ENCODE results near the gene TPPP.
"Not testable (repeated sequence)": the region's sequence is repeated elsewhere in the genome, so short reads cannot be mapped to it uniquely, and the experiment has no call there.

The TPPP gene

GRCh38 chr5:716740-717139 is 23.6 kb upstream of the TPPP start:
- WGBS, 2 experiments, result 94% methylated on average over 4 of the region's 4 CpGs
- H3K27me3 ChIP-seq (ENCODE audit: control insufficient read depth, insufficient read depth, low read length, poor library complexity, severe bottlenecking), result not testable (repeated sequence)

GRCh38 chr5:715636-716035 is 22.5 kb upstream of the TPPP start:
- not testable (repeated sequence) for H3K4me1 ChIP-seq (ENCODE audit: control insufficient read depth, insufficient read depth, low read length); H3K27me3 ChIP-seq (ENCODE audit: control insufficient read depth, insufficient read depth, low read length, poor library complexity, severe bottlenecking); H3K36me3 ChIP-seq (ENCODE audit: control insufficient read depth, insufficient read depth, low read length); H3K27ac ChIP-seq (ENCODE audit: insufficient read depth, low read depth, low read length, poor library complexity, severe bottlenecking); H3K9me3 ChIP-seq (ENCODE audit: control insufficient read depth, low read length); H3K4me3 ChIP-seq (ENCODE audit: insufficient read depth, low read depth, low read length)
- WGBS, 2 experiments, result 88 to 92% methylated on average over 3 of the region's 4 CpGs

More at GRCh38 chr5:716740-717139, 23.6 kb upstream of the TPPP start:
- not testable (repeated sequence) for H3K4me1 ChIP-seq (ENCODE audit: control insufficient read depth, insufficient read depth, low read length); H3K4me3 ChIP-seq (ENCODE audit: insufficient read depth, low read depth, low read length); H3K36me3 ChIP-seq (ENCODE audit: control insufficient read depth, insufficient read depth, low read length); H3K9me3 ChIP-seq (ENCODE audit: control insufficient read depth, low read length); H3K27ac ChIP-seq (ENCODE audit: insufficient read depth, low read depth, low read length, poor library complexity, severe bottlenecking)

GRCh38 chr5:714215-715118 is 21.3 kb upstream of the TPPP start:
- H3K27ac ChIP-seq (ENCODE audit: insufficient read depth, low read depth, low read length, poor library complexity, severe bottlenecking); H3K27me3 ChIP-seq (ENCODE audit: control insufficient read depth, insufficient read depth, low read length, poor library complexity, severe bottlenecking); H3K4me1 ChIP-seq (ENCODE audit: control insufficient read depth, insufficient read depth, low read length); H3K9me3 ChIP-seq (ENCODE audit: control insufficient read depth, low read length); H3K4me3 ChIP-seq (ENCODE audit: insufficient read depth, low read depth, low read length); H3K36me3 ChIP-seq (ENCODE audit: control insufficient read depth, insufficient read depth, low read length): not testable (repeated sequence)
- WGBS, 2 experiments, result 0% methylated on average over 1 of the region's 8 CpGs; no CpG with 5 or more reads in 1 of the 2 experiments

DNA sequence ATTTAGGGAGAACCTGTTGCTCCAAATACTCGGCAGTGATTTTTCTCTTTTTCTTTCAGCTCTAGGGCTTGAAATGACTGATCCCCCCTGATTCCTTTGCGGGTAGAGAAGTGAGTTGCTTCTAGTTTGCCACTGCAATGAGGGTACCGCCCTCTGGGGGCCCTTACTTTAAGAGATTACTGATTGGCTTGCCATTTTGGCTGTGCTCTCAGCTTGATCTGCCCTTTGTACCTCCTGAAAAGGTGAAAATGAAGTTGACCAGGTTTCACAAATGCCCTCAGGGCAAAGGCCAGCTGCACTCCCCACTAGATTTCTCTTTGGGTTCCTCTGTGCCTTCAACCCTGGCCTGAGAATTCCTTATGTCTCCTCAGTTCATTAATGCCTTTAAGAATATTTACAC is 20.5 kb upstream of the TPPP start:
- H3K4me1 ChIP-seq (ENCODE audit: control insufficient read depth, insufficient read depth, low read length); H3K4me3 ChIP-seq (ENCODE audit: insufficient read depth, low read depth, low read length); H3K9me3 ChIP-seq (ENCODE audit: control insufficient read depth, low read length); H3K36me3 ChIP-seq (ENCODE audit: control insufficient read depth, insufficient read depth, low read length); H3K27me3 ChIP-seq (ENCODE audit: control insufficient read depth, insufficient read depth, low read length, poor library complexity, severe bottlenecking); H3K27ac ChIP-seq (ENCODE audit: insufficient read depth, low read depth, low read length, poor library complexity, severe bottlenecking): not testable (repeated sequence)
- 26 to 62% methylated on average over 2 of the region's 3 CpGs for WGBS, 2 experiments

DNA sequence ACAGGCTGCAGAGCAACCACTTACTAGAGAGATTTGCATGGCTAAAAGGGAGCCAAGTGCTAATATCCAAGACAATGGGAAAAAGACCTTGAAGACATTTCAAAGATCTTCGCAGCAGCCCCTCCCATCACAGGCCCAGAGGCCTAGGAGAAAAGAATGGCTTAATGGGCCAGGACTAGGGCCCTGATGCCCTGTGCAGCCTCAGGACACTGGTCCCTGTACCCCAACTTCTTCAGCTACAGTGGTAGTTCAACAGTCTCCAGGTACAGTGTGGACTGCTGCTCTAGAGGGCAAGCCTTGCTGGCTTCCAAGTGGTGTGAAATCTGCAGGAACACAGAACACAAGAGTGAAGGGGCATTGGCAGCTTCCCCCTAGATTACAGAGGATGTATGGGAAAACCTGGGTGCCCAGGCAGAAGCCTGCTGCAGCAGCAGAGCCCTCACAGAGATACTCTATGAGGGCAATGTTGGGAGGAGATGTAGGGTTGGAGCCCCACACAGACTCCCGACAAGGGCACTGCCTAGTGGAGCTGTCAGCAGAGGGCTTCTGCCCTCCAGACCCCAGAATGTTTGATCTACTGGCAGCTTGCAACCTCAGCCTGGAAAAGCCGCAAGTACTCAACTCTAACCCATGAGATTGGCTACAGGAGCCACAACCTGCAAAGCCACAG is 15.8 kb upstream of the TPPP start:
- H3K36me3 ChIP-seq (ENCODE audit: control insufficient read depth, insufficient read depth, low read length); H3K27ac ChIP-seq (ENCODE audit: insufficient read depth, low read depth, low read length, poor library complexity, severe bottlenecking); H3K4me3 ChIP-seq (ENCODE audit: insufficient read depth, low read depth, low read length); H3K4me1 ChIP-seq (ENCODE audit: control insufficient read depth, insufficient read depth, low read length); H3K27me3 ChIP-seq (ENCODE audit: control insufficient read depth, insufficient read depth, low read length, poor library complexity, severe bottlenecking); H3K9me3 ChIP-seq (ENCODE audit: control insufficient read depth, low read length): not testable (repeated sequence)
- WGBS, 2 experiments, result 100% methylated on average over 1 of the region's 3 CpGs

- not testable (repeated sequence) for H3K27me3 ChIP-seq (ENCODE audit: control insufficient read depth, insufficient read depth, low read length, poor library complexity, severe bottlenecking); H3K9me3 ChIP-seq (ENCODE audit: control insufficient read depth, low read length); H3K27ac ChIP-seq (ENCODE audit: insufficient read depth, low read depth, low read length, poor library complexity, severe bottlenecking); H3K4me3 ChIP-seq (ENCODE audit: insufficient read depth, low read depth, low read length); H3K36me3 ChIP-seq (ENCODE audit: control insufficient read depth, insufficient read depth, low read length); H3K4me1 ChIP-seq (ENCODE audit: control insufficient read depth, insufficient read depth, low read length)
- 96 to 98% methylated on average over 4 of the region's 4 CpGs for WGBS, 2 experiments
Measured at GRCh38 chr5:708374-708773, 15.2 kb upstream of the TPPP start.

GRCh38 chr5:706127-706526 is 13.0 kb upstream of the TPPP start:
- H3K36me3 ChIP-seq (ENCODE audit: control insufficient read depth, insufficient read depth, low read length); H3K4me3 ChIP-seq (ENCODE audit: insufficient read depth, low read depth, low read length); H3K4me1 ChIP-seq (ENCODE audit: control insufficient read depth, insufficient read depth, low read length); H3K9me3 ChIP-seq (ENCODE audit: control insufficient read depth, low read length); H3K27ac ChIP-seq (ENCODE audit: insufficient read depth, low read depth, low read length, poor library complexity, severe bottlenecking); H3K27me3 ChIP-seq (ENCODE audit: control insufficient read depth, insufficient read depth, low read length, poor library complexity, severe bottlenecking): not testable (repeated sequence)
- 88 to 89% methylated on average over 7 of the region's 7 CpGs for WGBS, 2 experiments

DNA sequence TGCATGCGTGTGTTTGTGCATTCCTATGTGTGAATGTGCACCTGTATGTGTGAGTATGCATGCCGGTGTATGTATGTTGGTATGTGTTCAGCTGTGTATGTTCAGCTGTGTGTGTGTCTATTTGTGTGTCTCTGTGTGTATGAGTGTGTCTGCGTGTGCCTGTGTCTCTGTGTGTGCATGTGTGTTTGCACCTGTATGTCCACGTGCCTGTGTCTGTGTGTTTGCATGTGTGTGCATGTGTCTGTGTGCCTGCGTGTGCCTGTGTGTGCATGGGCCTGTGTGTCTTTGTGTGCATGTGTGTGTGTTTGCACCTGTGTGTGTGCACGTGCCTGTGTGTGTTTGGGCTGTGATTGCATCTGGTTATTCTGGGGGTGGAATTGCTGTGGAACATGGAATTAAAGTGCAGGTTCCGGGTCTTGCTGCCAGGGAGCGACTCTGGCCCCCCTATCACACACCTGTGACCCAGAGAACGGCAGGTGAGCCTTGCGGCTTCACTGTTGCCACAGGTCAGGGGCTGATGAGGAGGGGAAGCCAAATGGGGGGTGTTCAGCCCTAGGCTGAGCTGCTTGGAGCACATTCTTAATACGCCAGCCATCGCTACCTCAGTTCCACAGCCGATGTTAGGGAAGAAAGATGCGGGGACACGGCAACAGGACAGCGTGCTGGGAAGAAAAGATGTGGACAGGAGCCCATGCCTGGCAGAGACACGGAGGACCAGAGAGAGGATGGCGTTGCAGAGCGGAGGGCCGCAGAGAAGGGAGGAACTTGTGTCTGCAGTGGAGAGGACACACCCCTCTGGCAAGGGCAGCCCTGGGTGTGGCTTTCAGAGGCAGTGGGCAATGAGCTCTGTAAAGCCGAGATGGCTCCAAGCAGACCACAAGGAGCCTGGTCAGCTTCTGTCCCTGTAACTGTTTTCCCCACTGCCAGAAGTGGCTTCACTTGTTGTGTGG is 3.9 kb upstream of the TPPP start:
- H3K36me3 ChIP-seq (ENCODE audit: control insufficient read depth, insufficient read depth, low read length); H3K9me3 ChIP-seq (ENCODE audit: control insufficient read depth, low read length); H3K4me1 ChIP-seq (ENCODE audit: control insufficient read depth, insufficient read depth, low read length); H3K27ac ChIP-seq (ENCODE audit: insufficient read depth, low read depth, low read length, poor library complexity, severe bottlenecking); H3K4me3 ChIP-seq (ENCODE audit: insufficient read depth, low read depth, low read length): not testable (repeated sequence)
- 85 to 88% methylated on average over 12 to 13 of the region's 21 CpGs for WGBS, 2 experiments
- H3K27me3 ChIP-seq (ENCODE audit: control insufficient read depth, insufficient read depth, low read length, poor library complexity, severe bottlenecking), result peaks cover 36% of the 10 kb centered on the region

DNA sequence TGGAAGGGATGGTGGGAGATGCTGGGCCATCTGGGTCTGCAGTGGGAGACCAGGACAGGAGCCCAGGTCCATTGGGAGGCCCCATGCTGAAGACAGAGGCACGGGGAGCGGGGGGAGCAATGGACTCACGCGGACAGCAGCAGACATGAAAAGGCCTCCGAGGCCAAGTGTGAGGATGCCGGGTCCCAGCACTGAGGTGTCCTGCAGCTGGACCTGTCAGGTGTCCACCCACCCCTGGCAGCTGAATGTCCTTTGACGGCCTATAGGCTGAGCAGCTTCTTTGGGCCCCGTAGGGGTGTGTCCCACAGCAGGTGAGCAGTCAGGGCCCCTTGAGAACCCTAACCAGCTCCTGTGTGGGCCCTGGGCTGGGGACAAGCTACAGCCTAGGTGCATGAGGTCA is 3.0 kb upstream of the TPPP start:
- H3K36me3 ChIP-seq (ENCODE audit: control insufficient read depth, insufficient read depth, low read length); H3K4me1 ChIP-seq (ENCODE audit: control insufficient read depth, insufficient read depth, low read length); H3K4me3 ChIP-seq (ENCODE audit: insufficient read depth, low read depth, low read length); H3K9me3 ChIP-seq (ENCODE audit: control insufficient read depth, low read length); H3K27ac ChIP-seq (ENCODE audit: insufficient read depth, low read depth, low read length, poor library complexity, severe bottlenecking): not testable (repeated sequence)
- peaks cover 42% of the 10 kb centered on the region for H3K27me3 ChIP-seq (ENCODE audit: control insufficient read depth, insufficient read depth, low read length, poor library complexity, severe bottlenecking)
- 90 to 92% methylated on average over 3 to 4 of the region's 8 CpGs for WGBS, 2 experiments

- peaks cover 38% of the 10 kb centered on the region for H3K27me3 ChIP-seq (ENCODE audit: control insufficient read depth, insufficient read depth, low read length, poor library complexity, severe bottlenecking)
- WGBS, 2 experiments, result 86 to 95% methylated on average over 3 to 5 of the region's 13 CpGs
Measured at GRCh38 chr5:695475-695874, 2.3 kb upstream of the TPPP start.

More at GRCh38 chr5:695475-695874, 2.3 kb upstream of the TPPP start:
- H3K9me3 ChIP-seq (ENCODE audit: control insufficient read depth, low read length); H3K27ac ChIP-seq (ENCODE audit: insufficient read depth, low read depth, low read length, poor library complexity, severe bottlenecking); H3K4me3 ChIP-seq (ENCODE audit: insufficient read depth, low read depth, low read length); H3K36me3 ChIP-seq (ENCODE audit: control insufficient read depth, insufficient read depth, low read length); H3K4me1 ChIP-seq (ENCODE audit: control insufficient read depth, insufficient read depth, low read length): not testable (repeated sequence)

Measured in ectodermal cell (in vitro differentiated cells).